Natural killer cell (primary cell): Measurements from ENCODE around the gene NT5DC1. TPM values are rescaled to one million over a fixed set of nuclear protein-coding genes. Genes with fewer than 3 reads are reported as not detected.
A peak's percentile ranks its signal among the peaks of the same experiment; 100 is the strongest.

Source experiments
- ATAC-seq, 3 donors: fragments of 150-1000 bp in 2 of 3; fragments of 200-7000 bp in 1 of 3; cut with Tn5 transposase; 1 replicate in 1 of 3; 2 replicates in 2 of 3; pipeline ENCODE4 v1.10.0; 2021; ENCODE audit warnings: mild to moderate bottlenecking in 2 of 3, moderate library complexity in 2 of 3
- DNase-seq, 2 donors: peaks; one replicate each; pipeline versions ENCODE4 v3.0.0 to v3.0.0-alpha.2; 2013 to 2021; ENCODE audit warnings: mixed read lengths in 1 of 2
- H3K27ac ChIP-seq: one replicate; pipeline ENCODE4 v1.5.1; 2013; ENCODE audit warnings: mild to moderate bottlenecking, low read length
- H3K27me3 ChIP-seq: one replicate; pipeline ENCODE4 v1.6.1; 2013; ENCODE audit warnings: low read length; ENCODE audit not compliant: control insufficient read depth, insufficient read depth
- H3K36me3 ChIP-seq: one replicate; pipeline ENCODE4 v1.6.1; 2013; ENCODE audit warnings: low read length; ENCODE audit not compliant: control insufficient read depth, insufficient read depth
- H3K4me1 ChIP-seq: one replicate; pipeline ENCODE4 v1.6.1; 2013; ENCODE audit warnings: low read length; ENCODE audit not compliant: control insufficient read depth, insufficient read depth
- H3K4me3 ChIP-seq: one replicate; pipeline ENCODE4 v1.5.1; 2013; ENCODE audit warnings: low read length
- H3K9me3 ChIP-seq: one replicate; pipeline ENCODE4 v1.6.1; 2013; ENCODE audit warnings: low read length; ENCODE audit not compliant: control insufficient read depth, insufficient read depth
- H3K27ac Mint-ChIP-seq, 2 donors: one replicate each; pipeline ENCODE4 v1.8.0; 2022; ENCODE audit warnings: mild to moderate bottlenecking in 2 of 2, mixed read lengths in 2 of 2, moderate library complexity in 1 of 2
- H3K27me3 Mint-ChIP-seq, 2 donors: one replicate each; pipeline ENCODE4 v1.8.0; 2022; ENCODE audit warnings: low read depth in 2 of 2, mixed read lengths in 2 of 2
- H3K36me3 Mint-ChIP-seq: one replicate; pipeline ENCODE4 v1.8.0; 2022; ENCODE audit warnings: mixed read lengths
- H3K4me1 Mint-ChIP-seq, 2 donors: one replicate each; pipeline ENCODE4 v1.8.0; 2022; ENCODE audit warnings: mixed read lengths in 2 of 2
- H3K4me3 Mint-ChIP-seq: one replicate; pipeline ENCODE4 v1.8.0; 2022; ENCODE audit warnings: mild to moderate bottlenecking, moderate library complexity, mixed read lengths
- H3K9me3 Mint-ChIP-seq, 2 donors: one replicate each; pipeline ENCODE4 v1.8.0; 2022; ENCODE audit warnings: mixed read lengths in 2 of 2
- CTCF ChIP-seq: fragments of 200-600 bp; IDR thresholded peaks from one replicate; pipeline ENCODE4 v1.8.0; 2022; ENCODE audit warnings: antibody characterized with exemption
- WGBS: methylation state at CpG from one replicate; pipeline ENCODE4 v1.1.7; 2013; ENCODE audit warnings: missing lambda C conversion rate; ENCODE audit not compliant: insufficient coverage; 5-methylcytosine and 5-hydroxymethylcytosine counted together
- intact Hi-C: fragments of 100-400 bp; cut with micrococcal nuclease; formaldehyde crosslinking; loops from one replicate; pipeline ENCODE4 v1.14.2; 2022
- total RNA-seq, 4 donors: library from RNA; stranded (reverse); fragments of 120-200 nt in 1 of 4; gene quantifications; one replicate each; pipeline versions ENCODE4 v1.2.3 to v1.2.4, GENCODE V29; 2013 to 2022

NT5DC1 gene
- total RNA-seq, 3 donors from 2014 or later (not counting 1 experiment from before 2014, with no cell fraction given) = 19.1 to 29.4 (median 20.5) TPM

- Mint-ChIP-seq H3K4me3 (no peak overlapping the region), H3K4me1 (no peaks in the 10 kb centered on the region), H3K36me3 (no peaks in the 10 kb centered on the region), H3K27me3 (no peaks in the 10 kb centered on the region), H3K9me3 (no peaks in the 10 kb centered on the region), H3K27ac (no peak overlapping the region)
- H3K9me3 ChIP-seq = no peaks in the 10 kb centered on the region
- H3K4me3 ChIP-seq = peak overlapping the region; percentile 94
- H3K27ac ChIP-seq = peak overlapping the region; percentile 91
- peaks cover 21% of the 10 kb centered on the region for H3K4me1 ChIP-seq
- 56% methylated on average over 11 of the region's 11 CpGs for WGBS
- ATAC-seq = no peak
- DNase-seq = no peak
- intact Hi-C loops = no loop called here
- no peaks in the 10 kb centered on the region for H3K36me3 ChIP-seq
- no peak for TF ChIP-seq CTCF
- H3K27me3 ChIP-seq = no peaks in the 10 kb centered on the region
Measured at GRCh38 chr6:116253188-116253504, 152.5 kb downstream of the NT5DC1 start.

GRCh38 chr6:116253505-116254296, 153.0 kb downstream of the NT5DC1 start, which contains the start of gene TSPYL4:
TSS of gene TSPYL4 (minus strand) at chr6:116254075. CDS start at chr6:116254008, 67 bp downstream.
- Mint-ChIP-seq H3K4me3 (no peak within 1 kb of the TSS), H3K27me3 (no peaks in the 10 kb centered on the region), H3K27ac (no peak within 1 kb of the TSS), H3K9me3 (no peaks in the 10 kb centered on the region), H3K4me1 (no peaks in the 10 kb centered on the region), H3K36me3 (no peaks in the 10 kb centered on the region)
- H3K27ac ChIP-seq = peak within 1 kb of the TSS; percentile 91
- peak within 1 kb of the TSS; percentile 94 for H3K4me3 ChIP-seq
- no peaks in the 10 kb centered on the region for H3K36me3 ChIP-seq
- no peaks in the 10 kb centered on the region for H3K27me3 ChIP-seq
- DNase-seq (peak; percentile 88 to 98), ATAC-seq (peak; percentile 97 to 99 (median 97))
- intact Hi-C loops = loop anchor here (1.0 kb wide), 2 partner anchors 26 to 318 kb away; partner anchors contain the start of genes RWDD1 and TSPYL1
- peaks cover 21% of the 10 kb centered on the region for H3K4me1 ChIP-seq
- no peak for TF ChIP-seq CTCF
- WGBS = under 1% methylated on average over 53 of the region's 53 CpGs
- no peaks in the 10 kb centered on the region for H3K9me3 ChIP-seq

GRCh38 chr6:116254297-116255056, 153.8 kb downstream of the NT5DC1 start:
- WGBS = 14% methylated on average over 3 of the region's 4 CpGs
- H3K4me1 ChIP-seq = peaks cover 21% of the 10 kb centered on the region
- no peak overlapping the region for H3K4me3 Mint-ChIP-seq
- no peaks in the 10 kb centered on the region for H3K4me1 Mint-ChIP-seq
- no peaks in the 10 kb centered on the region for H3K27me3 ChIP-seq
- H3K4me3 ChIP-seq = peak overlapping the region; percentile 94
- ATAC-seq (no peak), DNase-seq (peak in 1 of 2 donors; percentile 28)
- no peaks in the 10 kb centered on the region for H3K9me3 Mint-ChIP-seq
- no peaks in the 10 kb centered on the region for H3K36me3 Mint-ChIP-seq
- H3K36me3 ChIP-seq = no peaks in the 10 kb centered on the region
- intact Hi-C loops = loop anchor here (1.0 kb wide), 2 partner anchors 25 to 317 kb away; partner anchors contain the start of genes RWDD1 and TSPYL1
- no peaks in the 10 kb centered on the region for H3K9me3 ChIP-seq
- peak overlapping the region; percentile 91 for H3K27ac ChIP-seq
- no peak overlapping the region for H3K27ac Mint-ChIP-seq
- no peak for TF ChIP-seq CTCF
- no peaks in the 10 kb centered on the region for H3K27me3 Mint-ChIP-seq
